Measurements from ENCODE around the gene KAZN.
A peak's percentile ranks its signal among the peaks of the same experiment; 100 is the strongest.
"Not testable (repeated sequence)": the region's sequence is repeated elsewhere in the genome, so short reads cannot be mapped to it uniquely, and the experiment has no call there.

The KAZN gene

DNA sequence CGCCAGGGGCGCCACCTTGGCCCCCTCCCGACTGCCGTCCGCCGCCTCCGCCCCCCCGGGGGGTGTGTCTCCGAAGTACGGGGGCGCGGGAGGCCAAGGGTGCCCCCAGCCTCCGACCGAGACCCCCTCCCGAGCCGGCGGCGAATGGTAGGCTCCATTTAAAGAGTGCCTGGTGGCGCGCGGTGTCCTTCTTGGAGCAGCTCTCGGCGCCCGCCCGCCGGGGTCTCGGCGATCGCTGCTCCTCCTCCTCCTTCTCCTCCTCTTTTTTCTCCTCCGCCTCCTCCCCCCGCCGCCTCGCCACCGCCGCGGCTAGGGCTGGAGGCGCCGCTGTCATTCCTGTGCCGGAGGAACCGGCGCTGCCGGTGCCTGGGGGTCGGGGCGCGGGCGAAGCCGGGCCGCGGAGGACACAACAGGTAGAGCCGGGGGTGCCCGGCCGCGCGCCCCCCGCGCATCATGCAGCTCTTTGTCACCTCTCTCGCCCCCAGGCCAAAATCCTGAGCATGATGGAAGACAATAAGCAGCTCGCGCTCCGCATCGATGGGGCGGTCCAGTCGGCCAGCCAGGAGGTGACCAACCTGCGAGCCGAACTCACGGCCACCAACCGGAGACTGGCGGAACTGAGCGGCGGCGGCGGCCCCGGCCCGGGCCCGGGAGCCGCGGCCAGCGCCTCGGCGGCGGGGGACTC, at the start of gene KAZN:
KAZN (plus strand) TSS at position 188 of the 685 bp plus-strand sequence.
- ATAC-seq (no peak), DNase-seq (no peak)

DNA sequence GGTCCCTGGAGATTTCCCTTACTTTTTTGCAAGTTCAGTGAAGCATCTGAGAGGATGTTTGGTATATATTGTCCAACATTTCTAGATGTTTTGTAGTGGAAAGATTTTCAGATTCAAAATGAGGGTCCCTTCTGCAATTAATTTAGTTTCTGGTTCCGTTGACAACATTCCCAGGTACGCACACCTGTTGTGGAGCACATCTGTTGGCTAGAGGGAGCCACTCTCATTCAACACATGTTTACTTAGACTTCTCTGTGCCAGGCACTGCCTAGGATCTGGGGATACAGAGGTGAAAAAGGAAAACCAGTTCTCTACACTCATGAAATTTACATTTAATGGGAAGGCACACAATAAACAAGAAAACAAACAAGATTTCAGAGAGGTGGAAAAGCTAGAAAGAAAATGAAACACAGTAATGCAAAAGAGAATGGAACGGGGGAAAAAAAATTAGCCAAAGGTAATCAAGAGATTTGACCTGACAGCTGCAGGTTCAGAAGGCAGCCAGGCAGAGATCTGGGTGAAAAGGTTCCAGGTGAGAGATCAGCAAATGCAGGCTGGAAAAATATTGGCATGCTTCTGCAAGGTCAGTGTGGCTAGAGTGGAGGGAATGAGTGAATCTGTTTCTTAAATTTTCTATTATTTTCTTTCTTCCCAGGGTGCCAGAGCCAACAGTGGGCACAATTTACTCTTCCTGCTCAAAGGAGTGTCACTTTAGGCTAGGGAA, 48.4 kb upstream of the KAZN start:
- no peak for ATAC-seq
- no peak for DNase-seq

DNA sequence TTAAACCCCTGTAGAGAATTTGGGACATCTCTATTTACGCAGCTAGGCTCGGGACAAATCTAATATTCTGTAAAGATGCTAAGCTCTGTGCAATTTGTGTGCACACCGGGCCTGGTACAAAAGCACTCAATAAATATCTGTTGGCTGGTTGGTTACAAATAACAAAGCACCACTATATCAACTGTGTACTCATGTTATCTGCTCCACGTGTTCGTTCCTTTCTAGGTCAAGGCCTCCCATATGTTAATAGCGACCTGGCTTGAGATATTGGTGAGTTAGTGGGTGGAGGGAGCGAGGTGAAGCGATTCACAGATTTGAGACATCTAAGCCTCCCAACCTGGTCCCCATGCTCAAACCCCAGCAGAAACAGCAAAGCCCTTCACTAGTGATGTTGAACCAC, 47.1 kb upstream of the KAZN start:
- ATAC-seq (no peak), DNase-seq (no peak)

- no peak for ATAC-seq
- no peak for DNase-seq
These were observed 46.1 kb upstream of the KAZN start for GRCh38 chr1:14552246-14552965.

DNA sequence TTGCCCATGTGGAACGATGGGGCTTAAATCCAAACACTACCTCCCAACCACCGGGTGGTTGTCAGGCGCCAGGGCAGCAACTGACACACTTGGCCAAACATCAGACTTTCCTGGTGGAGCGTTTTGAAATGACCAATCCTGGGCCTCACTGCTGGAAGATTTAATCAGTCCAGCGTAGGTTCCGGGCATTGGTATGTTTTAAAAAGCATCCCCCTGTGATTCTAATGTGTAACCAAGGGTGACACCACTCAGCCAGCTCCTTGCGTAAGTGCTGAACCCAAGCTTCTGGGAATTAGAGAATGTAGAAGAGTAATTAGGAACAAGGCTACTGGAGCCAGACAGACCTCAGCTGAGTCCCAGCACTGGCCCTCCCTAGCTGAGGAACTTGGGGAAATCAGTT, 44.8 kb upstream of the KAZN start:
- no peak for DNase-seq

DNA sequence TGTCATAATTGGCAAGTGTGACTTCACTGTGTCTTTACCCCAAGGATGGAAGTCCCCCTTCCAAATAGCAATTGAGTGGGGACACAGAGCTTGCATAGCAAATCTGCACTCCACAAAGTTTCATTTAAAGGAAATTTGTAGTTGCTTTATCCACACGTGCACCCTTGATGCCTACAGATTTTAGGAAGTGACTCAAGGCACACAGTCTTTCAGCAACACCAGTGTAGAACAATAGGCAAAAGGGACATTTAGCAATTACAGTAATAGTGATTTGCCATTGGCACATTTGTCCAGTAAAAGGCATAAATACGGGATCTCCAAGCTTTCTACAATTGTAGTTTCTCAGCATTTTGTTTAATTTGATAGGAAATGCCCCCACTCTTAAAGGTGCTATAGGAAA, 43.4 kb upstream of the KAZN start:
- DNase-seq: no peak
- no peak for ATAC-seq

More for the DNA sequence above, 44.8 kb upstream of the KAZN start:
- no peak for ATAC-seq

- DNase-seq (no peak), ATAC-seq (no peak)
These were observed 37.3 kb upstream of the KAZN start for GRCh38 chr1:14561014-14561693.

DNA sequence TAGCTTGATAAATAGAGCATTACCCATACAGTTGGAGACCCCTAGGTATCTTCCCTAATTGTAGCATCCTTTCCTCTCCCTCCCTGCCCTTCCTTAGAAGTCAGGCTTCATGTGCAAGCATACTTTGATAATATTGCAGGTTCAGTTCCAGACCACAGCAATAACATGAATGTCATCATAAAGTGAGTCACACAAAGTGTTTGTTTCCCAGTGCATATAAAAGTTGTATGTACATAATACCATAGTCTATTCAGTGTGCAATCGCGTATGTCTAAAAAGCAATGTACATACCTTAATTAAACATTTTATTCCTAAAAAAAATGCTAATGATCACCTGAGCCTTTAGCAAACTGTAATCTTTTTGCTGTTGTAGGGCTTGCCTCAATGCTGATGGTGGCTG, 33.4 kb upstream of the KAZN start:
- ATAC-seq: no peak
- no peak for DNase-seq

- DNase-seq (no peak), ATAC-seq (no peak)
These were observed 31.4 kb upstream of the KAZN start for GRCh38 chr1:14567056-14567455.

DNA sequence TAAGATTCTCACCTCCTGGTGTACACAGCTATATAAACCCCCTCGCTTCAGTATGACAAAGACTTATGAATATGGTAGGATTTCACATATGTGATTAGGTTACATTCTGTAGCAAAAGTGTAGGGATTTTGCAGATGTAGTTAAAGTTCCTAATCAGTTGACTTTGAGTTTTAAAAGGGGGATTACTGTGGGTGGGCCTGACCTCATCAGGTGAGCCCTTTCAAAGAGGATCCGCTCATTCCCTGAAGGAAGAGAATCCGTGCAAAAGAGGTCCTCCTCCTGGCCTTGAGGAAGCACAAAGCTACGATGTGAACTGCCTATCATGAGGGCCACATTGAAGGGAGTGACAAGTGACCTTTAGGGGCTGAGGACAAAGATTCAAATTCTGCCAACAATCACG, 30.6 kb upstream of the KAZN start:
- DNase-seq: no peak
- ATAC-seq: no peak

DNA sequence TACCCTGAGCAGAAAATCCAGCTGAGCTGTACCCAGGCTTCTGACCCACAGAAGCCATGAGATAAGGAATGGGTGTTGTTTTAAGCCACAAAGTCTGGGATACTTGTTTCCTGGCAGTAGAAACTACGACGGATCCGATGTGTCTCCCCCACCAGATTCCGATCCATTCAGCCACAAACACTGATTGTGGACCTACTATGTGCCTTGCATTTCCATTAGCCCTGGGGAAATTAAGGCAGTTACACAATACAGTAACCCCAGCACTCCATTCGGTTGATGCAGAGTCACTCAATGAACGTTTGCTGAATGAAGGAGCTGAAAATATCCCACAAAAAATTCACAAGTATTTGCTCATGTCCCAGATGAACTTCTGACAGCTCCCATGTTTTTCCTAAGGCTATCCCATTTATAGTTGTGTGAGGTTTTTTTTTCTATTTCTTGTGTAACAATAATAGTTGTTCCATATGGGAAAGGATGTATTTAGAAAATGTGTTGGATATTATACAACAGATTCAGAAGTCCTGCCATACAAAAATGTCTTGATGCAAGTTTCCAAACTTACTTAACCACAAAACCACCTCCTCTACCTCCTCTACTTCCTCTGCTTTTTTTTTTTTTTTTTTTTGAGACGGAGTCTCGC, 29.6 kb upstream of the KAZN start:
- DNase-seq (no peak), ATAC-seq (no peak)

GRCh38 chr1:14570514-14570913, 28.0 kb upstream of the KAZN start:
- ATAC-seq (no peak), DNase-seq (no peak)

DNA sequence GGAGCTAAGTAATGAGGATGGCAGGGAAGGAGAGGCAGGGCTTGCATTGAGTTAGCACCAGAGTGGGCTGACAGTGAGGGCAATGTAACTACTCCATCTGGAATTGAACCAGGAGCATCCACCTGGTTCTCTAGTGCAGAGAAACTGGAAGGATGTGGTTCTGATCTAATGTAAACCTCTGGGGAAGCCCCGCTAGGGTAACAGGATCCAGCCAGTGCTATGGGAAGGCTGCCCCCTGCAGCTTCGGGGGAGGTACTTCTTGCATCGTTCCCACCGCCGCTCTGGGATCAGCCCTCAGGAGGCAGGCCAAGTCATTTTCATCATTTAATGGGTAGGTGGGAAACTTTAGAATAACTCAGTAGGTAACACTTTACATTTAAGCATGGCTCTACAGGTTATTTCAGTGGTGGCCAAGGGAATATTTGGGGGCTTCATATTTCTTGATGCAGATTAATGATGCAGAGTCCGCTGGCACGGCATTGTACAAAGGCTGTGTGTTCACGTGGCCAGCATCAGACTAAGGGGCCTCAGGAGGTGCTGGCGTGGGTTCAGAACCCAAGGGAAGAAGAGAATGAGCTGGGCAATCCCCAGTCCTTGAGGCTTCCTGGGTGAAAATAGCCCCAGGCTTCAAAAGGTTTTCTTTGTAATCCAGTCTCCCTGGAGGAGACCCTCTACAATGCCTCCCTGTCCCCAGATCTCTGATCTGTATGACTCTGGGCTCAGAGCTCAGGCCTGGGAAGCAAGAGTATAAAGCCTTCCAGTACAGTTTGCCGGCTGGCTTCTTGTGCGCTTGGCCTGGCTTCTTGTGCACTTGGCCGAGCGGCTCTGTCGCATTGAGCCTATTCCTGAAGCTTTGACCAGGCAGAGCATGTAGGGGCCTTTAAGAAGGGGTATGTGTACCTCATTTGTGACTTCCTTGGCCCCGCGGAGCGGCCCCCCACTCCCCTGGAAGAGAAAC, 26.4 kb upstream of the KAZN start:
- ATAC-seq: no peak
- peak; percentile 3 for DNase-seq

GRCh38 chr1:14572861-14573260, 25.6 kb upstream of the KAZN start:
- DNase-seq: no peak
- no peak for ATAC-seq

GRCh38 chr1:14576155-14576554, 22.3 kb upstream of the KAZN start:
- ATAC-seq (no peak), DNase-seq (no peak)

DNA sequence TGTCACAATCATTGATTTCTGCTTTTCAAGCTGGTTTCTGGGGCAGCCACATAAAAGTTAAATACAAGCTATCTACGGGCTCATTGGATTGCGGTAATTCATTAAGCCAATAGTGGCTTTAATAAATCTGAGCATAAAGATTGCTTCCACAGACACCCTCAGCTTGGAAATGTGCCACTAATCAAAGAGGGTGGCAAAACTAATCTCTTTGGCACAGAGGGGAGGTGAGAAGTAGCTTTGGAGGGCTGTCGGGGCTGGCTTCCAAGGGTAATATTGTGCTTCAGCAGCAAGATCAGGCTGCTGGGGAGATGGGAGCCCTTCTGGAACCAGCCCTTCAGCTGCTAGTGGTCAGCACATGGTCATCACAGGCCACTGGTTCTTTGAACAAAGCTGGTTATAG, 21.2 kb upstream of the KAZN start:
- ATAC-seq: no peak
- no peak for DNase-seq

DNA sequence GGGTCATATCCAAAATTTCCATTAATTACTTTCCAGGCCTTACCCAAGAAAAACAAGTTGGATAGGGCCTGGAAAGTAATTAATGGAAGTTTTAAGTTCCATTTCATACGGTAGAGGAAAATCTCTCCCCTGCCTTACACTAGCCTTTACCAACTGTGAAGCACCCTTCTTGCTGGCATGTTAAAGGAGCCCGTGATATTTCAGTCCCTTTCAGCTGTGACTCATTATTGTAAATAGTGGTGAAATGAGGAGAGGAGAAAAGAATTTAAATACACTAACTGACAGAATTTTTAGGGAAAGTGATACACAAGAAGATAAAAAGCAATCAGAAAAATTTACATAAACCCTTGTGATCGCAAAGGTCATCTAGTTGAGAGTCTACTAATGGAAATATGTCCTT, 20.3 kb upstream of the KAZN start:
- ATAC-seq (no peak), DNase-seq (no peak)

- ATAC-seq, DNase-seq: not testable (repeated sequence)
These were observed 18.2 kb upstream of the KAZN start for GRCh38 chr1:14580295-14580694.

- no peak for ATAC-seq
- no peak for DNase-seq
These were observed 17.5 kb upstream of the KAZN start for GRCh38 chr1:14580986-14581385.

- ATAC-seq: no peak
- DNase-seq: no peak
These were observed 14.7 kb upstream of the KAZN start for GRCh38 chr1:14583788-14584187.

DNA sequence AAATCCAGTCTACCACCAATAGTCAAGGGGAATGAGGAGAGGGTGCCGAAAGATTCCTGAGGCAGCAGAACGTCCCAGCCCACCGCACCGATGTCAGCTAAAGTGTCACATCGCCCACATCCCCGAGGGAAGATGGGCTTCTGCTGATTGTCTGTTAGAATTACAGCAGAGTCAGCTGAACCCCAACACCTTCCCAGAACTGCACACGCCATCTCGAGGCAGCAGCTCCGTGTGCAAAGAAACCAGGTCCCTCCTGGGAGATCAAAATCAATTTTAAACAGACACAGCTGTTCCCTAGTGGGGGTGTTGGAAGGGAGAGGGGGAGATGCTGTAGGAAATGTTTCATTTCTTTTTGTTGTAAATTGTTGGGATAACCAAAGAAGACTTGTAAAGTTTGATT, 12.8 kb upstream of the KAZN start:
- DNase-seq (no peak), ATAC-seq (no peak)
